NT2/D1 (cell line): ENCODE results near the gene APBA2.
A peak's percentile ranks its signal among the peaks of the same experiment; 100 is the strongest.

ENCODE experiments used
- DNase-seq: peaks from one replicate; pipeline ENCODE4 v3.0.0-alpha.2; 2011; ENCODE audit warnings: low read depth, low spot score
- H3K27me3 ChIP-seq: 2 replicates; pipeline ENCODE4 v1.6.0; 2011; ENCODE audit warnings: mild to moderate bottlenecking; ENCODE audit not compliant: insufficient read length, insufficient read depth
- H3K36me3 ChIP-seq: 2 replicates; pipeline ENCODE4 v1.6.1; 2011; ENCODE audit warnings: mild to moderate bottlenecking, low read length, mixed read lengths; ENCODE audit not compliant: insufficient read depth, insufficient read length
- H3K4me1 ChIP-seq: 2 replicates; pipeline ENCODE4 v1.5.1; 2011; ENCODE audit not compliant: insufficient read depth, insufficient read length
- H3K4me3 ChIP-seq: 2 replicates; pipeline ENCODE4 v1.5.1; 2011; ENCODE audit warnings: low read depth; ENCODE audit not compliant: insufficient read length
- H3K9ac ChIP-seq: 2 replicates; pipeline ENCODE4 v1.6.0; 2011; ENCODE audit warnings: low read depth; ENCODE audit not compliant: insufficient read length
- H3K9me3 ChIP-seq: 2 replicates; pipeline ENCODE4 v1.5.1; 2011; ENCODE audit warnings: mild to moderate bottlenecking, low read length; ENCODE audit not compliant: insufficient read depth
- SUZ12 ChIP-seq: IDR thresholded peaks from 2 replicates; pipeline ENCODE4 v1.6.1; 2011; ENCODE audit not compliant: insufficient read length, insufficient read depth; ENCODE audit errors: extremely low read depth
- YY1 ChIP-seq: IDR thresholded peaks from 2 replicates; pipeline ENCODE4 v1.6.1; 2011; ENCODE audit not compliant: insufficient read length, insufficient read depth
- ZNF274 ChIP-seq: IDR thresholded peaks from 2 replicates; pipeline ENCODE4 v1.6.1; 2011; ENCODE audit warnings: mild to moderate bottlenecking, low read depth, low read length

The APBA2 gene

DNA sequence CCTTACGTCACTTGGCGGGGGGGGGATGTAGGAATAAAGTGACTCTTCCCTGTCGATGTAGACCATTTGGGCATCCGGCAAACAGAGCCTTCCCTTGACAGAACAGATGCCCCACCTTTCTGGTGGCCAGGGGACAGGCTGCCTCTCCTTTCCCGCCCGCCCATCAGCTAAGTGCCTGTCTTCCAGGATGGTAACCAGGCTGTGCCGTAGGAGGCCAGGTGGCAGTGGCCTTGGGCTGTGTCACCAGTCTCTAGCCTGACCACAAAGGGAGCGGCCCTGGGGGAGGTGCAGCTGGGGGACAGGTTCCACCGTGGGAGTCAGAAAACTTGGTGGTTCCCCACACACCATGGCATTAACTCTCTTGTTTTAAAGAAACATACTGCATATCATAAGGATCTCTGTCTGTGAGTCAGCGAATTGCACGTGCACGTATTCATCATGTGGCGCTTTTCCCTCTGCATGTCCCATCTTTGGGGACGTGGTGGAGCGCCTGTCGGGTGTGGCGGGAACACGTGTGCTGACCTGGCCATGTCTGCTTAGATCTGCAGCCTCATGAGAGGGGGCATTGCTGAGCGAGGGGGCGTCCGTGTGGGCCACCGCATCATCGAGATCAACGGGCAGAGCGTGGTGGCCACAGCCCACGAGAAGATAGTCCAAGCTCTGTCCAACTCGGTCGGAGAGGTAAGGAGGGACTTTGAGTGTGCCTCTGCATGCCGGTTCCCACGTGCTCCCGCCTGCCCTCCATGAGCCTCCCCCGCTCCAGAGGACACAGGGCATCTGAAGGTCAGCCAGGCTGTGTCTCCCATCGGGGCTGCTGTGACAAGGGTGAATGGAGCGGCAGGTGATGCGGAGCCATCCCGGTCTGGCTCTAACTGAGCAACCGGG is 227.8 kb downstream of the APBA2 start:
- no peaks in the 10 kb centered on the region for H3K9me3 ChIP-seq
- H3K36me3 ChIP-seq: no peaks in the 10 kb centered on the region
- DNase-seq: no peak
- H3K27me3 ChIP-seq: no peaks in the 10 kb centered on the region
- TF ChIP-seq YY1 (no peak), SUZ12 (no peak), ZNF274 (no peak)
- H3K9ac ChIP-seq: no peak overlapping the region
- no peak overlapping the region for H3K4me3 ChIP-seq
- H3K4me1 ChIP-seq: peaks cover 15% of the 10 kb centered on the region

GRCh38 chr15:29114221-29115092 is 228.7 kb downstream of the APBA2 start:
- Histone ChIP-seq H3K4me3 (no peak overlapping the region), H3K36me3 (no peaks in the 10 kb centered on the region), H3K27me3 (no peaks in the 10 kb centered on the region), H3K9me3 (no peaks in the 10 kb centered on the region), H3K9ac (no peak overlapping the region), H3K4me1 (peaks cover 14% of the 10 kb centered on the region)
- TF ChIP-seq SUZ12: no peak
- TF ChIP-seq YY1: no peak
- no peak for DNase-seq

DNA sequence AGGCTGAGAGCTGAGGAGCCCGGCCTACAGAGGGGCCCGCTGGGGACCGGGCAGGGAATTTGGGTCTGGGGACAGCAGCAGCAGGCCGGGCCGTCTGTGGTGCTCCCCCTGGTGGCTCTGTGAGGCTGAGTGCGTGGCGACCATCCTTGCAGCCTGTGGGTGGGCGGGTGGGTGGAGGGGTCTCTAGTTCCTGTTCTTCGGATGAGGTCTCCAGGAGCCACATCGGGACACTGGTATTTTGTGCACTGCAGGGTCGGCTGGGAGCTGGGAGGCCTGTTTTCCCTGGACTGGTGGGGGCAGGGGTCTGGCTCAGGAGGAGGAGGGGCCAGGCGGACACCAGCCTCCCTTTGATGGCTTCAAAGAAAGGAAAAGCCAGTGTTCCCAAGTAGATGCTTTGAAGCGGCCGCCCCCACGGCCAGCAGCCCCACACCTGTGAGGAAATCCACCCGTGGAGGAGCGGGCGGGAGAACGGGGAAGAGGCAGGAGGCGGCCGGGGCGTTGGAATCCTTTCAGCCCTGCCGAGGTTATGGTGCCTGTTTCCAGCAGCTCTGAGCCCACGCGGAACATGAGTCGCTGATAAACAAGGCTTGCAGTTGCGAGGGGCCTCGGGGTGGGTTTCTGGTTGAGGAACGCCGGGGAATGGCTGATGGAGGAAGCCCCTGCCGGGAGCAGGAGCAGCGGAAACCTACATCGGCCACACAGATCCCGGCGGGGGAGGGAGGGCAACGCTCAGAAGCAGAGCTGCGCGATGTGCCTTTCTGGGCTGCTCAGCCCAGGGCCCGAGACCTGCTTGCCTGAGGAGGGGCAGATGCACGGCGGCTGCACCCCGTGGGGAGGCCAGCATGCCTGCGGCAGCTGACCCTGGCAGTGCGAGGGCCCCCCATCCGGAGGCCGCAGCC is 229.6 kb downstream of the APBA2 start:
- TF ChIP-seq SUZ12 (no peak), YY1 (no peak), ZNF274 (no peak)
- peak overlapping the region; percentile 46 for H3K4me3 ChIP-seq
- H3K27me3 ChIP-seq: no peaks in the 10 kb centered on the region
- H3K36me3 ChIP-seq: no peaks in the 10 kb centered on the region
- peaks cover 14% of the 10 kb centered on the region for H3K4me1 ChIP-seq
- DNase-seq: no peak
- H3K9me3 ChIP-seq: no peaks in the 10 kb centered on the region
- H3K9ac ChIP-seq: peak overlapping the region; percentile 76

DNA sequence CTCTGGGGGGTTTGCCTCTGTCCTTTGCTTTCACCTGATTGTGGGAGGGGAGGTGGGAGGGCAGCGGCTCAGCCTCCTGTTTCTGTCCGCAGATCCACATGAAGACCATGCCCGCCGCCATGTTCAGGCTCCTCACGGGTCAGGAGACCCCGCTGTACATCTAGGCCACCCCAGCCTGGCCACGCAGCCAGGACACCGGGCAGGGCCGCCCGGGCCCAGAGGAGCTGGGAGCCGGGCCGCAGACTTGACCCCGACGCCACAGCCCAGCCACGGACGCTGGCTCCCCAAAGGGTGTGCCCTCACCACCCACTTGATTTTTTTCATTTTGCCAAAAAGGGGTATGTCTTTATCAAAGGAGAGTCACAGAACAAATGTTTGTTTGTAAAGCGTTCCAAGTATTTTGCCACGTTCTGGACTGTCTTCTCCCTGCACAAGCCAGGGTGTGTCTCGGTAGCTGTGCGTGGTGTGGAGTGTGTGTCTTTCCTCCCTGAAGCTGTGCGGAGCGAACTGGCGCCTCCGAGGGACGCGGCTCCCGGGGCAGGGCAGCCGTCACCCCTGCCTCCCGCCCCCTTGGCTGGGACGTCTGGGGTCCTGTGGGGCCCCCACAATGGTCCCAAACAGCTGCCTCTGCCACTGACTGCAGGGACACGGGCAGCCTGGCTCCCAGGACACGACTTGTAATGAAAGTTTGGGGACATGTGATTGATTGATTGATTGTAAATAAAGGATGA is 231.4 kb downstream of the APBA2 start:
- H3K9me3 ChIP-seq: no peaks in the 10 kb centered on the region
- peaks cover 14% of the 10 kb centered on the region for H3K4me1 ChIP-seq
- no peak overlapping the region for H3K4me3 ChIP-seq
- TF ChIP-seq ZNF274: no peak
- no peak for TF ChIP-seq YY1
- TF ChIP-seq SUZ12: no peak
- no peaks in the 10 kb centered on the region for H3K27me3 ChIP-seq
- H3K9ac ChIP-seq: no peak overlapping the region
- H3K36me3 ChIP-seq: no peaks in the 10 kb centered on the region
- no peak for DNase-seq

DNA sequence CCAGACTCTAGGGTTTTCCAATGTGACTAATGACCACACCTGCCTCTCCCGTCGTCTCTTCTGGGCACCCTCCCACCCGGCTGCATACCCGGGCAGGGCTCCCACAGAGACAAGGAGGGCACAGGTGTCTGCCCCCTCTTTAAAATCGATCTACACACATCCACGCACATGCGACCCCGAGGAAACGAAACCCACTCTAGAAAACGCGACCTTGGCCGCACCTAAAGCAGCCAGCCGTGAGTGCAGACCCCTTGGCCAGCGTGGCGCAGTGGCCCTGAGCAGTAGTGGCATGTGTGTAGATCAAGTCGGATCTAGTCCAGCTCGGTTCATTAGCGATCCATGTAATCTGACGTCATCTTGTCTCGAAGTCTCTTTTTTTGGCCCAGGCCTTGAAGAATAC is 232.0 kb downstream of the APBA2 start:
- H3K4me1 ChIP-seq: peaks cover 14% of the 10 kb centered on the region
- no peaks in the 10 kb centered on the region for H3K9me3 ChIP-seq
- no peaks in the 10 kb centered on the region for H3K27me3 ChIP-seq
- TF ChIP-seq YY1 (no peak), ZNF274 (no peak), SUZ12 (no peak)
- no peak for DNase-seq
- H3K9ac ChIP-seq: no peak overlapping the region
- H3K4me3 ChIP-seq: no peak overlapping the region
- no peaks in the 10 kb centered on the region for H3K36me3 ChIP-seq

DNA sequence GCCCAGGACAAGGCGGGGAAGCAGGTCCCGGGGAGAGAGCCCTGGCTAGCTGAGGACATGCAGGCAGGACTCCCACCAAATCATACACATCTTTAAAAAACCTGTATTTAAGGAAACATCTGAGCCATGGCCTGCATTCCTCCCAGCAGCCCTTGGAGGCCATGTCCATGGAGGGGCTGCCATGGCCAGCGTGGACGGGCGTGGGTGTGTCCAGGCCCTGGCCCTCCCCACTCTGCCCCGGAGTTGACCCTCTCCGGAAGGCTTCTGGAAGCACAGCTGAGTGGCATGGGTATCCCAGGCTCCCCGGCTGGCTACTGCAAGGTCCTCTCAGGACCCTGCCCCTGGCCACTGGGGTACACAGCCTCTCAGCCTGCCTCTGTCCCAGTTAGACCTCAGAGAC is 234.1 kb downstream of the APBA2 start:
- Histone ChIP-seq H3K9ac (no peak overlapping the region), H3K4me3 (no peak overlapping the region), H3K4me1 (peaks cover under 1% of the 10 kb centered on the region)

More for the DNA sequence above, 234.1 kb downstream of the APBA2 start:
- H3K27me3 ChIP-seq: no peaks in the 10 kb centered on the region
- DNase-seq: no peak
- TF ChIP-seq YY1 (no peak), SUZ12 (no peak), ZNF274 (no peak)
- no peaks in the 10 kb centered on the region for H3K36me3 ChIP-seq
- H3K9me3 ChIP-seq: no peaks in the 10 kb centered on the region
